GM18519 (cell line): ENCODE measurements around the gene TMEM248.
A peak's percentile ranks its signal among the peaks of the same experiment; 100 is the strongest.
"Not testable (repeated sequence)": the region's sequence is repeated elsewhere in the genome, so short reads cannot be mapped to it uniquely, and the experiment has no call there.

Experiments used
- ATAC-seq: cut with Tn5 transposase; IDR thresholded peaks from one replicate; pipeline ENCODE4 v1.9.1; 2021; ENCODE audit warnings: mild to moderate bottlenecking, moderate library complexity; ENCODE audit not compliant: unreplicated experiment, low FRiP score

The TMEM248 gene

DNA sequence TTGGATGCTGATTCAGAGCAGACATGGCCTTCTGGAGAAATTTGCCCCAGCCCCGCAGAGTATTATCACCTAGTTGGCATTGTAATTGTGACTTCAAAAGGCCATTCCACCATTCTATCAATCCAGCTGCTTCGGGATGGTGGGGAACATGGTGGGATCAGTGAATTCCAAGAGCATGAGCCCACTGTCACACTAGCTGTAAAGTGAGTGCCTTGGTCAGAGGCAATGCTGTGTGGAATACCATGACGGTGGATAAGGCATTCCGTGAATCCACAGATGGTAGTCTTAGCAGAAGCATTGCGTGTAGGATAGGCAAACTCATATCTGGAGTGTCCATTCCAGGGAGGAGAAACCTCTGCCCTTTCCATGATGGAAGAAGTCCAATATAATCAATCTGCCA, 13.3 kb upstream of the TMEM248 start:
- no peak for ATAC-seq

DNA sequence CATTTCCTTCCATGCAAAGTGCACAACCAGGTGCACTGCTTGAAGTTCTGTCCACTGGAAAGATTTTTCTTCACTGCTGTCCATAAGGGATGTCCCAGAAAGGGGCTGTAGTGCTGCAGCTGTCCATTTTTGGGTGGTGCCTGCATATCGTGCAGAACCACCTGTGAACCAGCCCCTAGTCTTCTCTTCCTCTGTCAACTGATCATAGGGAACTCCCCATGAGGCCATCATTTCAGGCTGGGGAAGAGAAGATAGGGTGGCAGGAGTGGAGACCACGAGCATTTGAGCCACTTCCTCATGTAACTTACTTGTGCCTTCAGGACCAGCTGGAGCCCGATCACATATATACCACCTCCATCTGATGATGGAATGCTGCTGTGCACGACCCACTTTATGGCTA, 12.4 kb upstream of the TMEM248 start:
- ATAC-seq = not testable (repeated sequence)

DNA sequence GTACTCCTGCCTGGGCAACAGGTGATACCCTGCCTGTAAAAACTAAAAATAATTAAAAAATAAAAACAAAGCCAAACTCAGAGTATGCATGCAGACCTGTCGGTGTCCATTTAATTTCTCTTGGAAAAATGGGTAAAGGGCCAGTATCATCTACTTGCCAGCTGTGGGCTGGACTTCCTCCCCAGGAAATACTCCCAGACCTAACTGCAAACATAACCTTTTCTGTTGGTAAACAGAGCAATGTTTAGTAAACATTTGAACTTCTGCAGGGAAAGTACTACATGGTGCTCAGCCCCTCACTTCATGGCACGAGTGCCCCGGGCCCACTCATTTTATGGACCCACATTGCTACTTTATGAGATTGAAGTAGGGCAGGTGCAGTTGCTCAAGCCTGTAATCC, 10.2 kb upstream of the TMEM248 start:
- ATAC-seq = no peak

- ATAC-seq = not testable (repeated sequence)
Measured at GRCh38 chr7:66911191-66911590, 9.8 kb upstream of the TMEM248 start.

DNA sequence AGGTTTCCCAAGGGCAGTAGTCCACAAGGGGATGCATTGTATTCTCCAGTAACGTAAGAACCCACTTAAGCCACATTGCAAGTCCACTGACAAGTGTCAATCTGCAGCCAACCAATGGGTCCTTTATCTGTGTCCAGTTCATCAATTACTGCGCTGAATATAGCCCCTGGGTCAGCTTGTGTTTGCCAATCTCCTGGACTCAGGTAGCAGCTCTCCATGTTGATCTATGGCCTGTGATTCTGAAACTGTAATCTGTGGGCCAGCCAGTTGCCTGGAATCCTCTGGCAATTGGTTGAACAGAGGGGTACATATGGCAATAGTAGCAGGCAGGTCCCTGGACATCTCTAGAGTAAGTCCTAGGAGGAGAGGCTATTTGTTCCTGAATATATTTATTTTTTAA, 8.8 kb upstream of the TMEM248 start:
- ATAC-seq = no peak

DNA sequence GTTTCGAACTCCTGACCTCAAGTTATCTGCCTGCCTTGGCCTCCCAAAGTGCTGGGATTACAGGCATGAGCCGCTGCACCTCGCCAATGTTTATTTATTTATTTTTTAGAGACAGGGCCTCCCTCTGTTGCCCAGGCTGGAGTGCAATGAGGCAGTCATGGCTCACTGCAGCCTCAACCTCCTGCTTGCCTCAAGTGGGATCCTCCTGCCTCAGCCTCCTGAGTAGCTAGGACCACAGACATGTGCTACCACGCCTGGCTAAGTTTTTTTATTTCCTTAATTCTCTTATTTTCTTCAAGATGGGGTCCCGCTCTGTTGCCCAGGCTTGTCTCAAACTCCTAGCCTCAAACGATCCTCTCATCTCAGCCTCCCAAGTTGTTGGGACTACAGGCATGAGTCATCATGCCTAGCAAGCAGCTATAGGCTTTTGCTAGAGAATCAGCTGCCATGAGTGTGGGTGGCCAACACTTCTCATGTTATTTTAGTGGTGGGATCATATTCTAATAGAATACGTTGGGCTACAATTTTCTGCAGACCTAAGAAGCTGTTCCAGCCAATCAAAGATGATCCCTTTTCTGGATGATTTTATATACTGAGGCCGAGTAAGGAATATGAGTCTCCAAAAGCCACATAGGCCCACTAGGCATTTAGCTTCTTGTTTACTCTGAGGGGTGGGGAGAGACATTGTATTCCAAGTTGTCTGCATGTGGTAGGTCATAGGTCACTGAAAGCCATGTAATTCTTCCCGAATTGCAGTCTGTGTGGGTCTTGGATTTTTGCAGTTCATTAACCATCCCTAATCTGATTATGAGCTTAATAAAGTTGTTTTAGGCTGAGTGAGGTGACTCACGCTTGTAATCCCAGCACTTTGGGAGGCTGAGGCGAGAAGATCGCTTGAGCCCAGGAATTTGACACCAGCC, 7.6 kb upstream of the TMEM248 start:
- no peak for ATAC-seq

DNA sequence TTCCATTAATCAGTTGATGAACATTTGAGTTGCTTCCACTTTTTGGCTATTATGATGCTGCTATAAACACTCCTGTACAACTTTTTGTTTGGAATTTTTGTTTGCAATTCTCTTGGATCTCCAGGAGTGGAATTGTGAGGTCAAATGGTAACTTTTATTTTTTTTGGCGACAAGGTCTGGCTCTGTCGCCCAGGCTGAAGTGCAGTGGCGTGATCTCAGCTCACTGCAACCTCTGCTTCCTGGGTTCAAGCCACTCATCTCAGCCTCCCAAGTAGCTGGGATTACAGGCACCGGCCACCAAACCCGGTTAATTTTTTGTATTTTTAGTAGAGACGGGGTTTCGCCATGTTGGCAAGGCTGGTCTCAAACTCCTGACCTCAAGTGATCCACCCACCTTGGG, 3.1 kb upstream of the TMEM248 start:
- not testable (repeated sequence) for ATAC-seq

GRCh38 chr7:66919304-66919703, 1.7 kb upstream of the TMEM248 start:
- no peak for ATAC-seq

DNA sequence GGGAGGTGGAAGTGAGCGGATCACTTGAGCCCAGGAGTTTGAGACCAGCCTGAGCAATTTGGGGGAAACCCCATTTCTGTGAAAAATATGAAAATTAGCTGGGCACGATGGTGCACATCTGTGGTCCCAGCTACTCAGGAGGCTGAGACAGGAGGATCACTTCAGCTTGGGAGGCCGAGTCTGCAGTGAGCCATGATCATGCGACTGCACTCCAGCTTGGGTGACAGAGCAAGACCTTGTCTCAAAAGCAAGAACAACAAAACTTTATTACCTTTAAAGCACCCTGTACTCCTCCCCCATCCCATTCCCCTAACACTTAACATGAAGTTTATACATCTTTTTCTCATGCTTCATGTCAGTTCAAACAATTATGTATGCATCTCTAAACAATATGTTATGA, 1.3 kb upstream of the TMEM248 start:
- no peak for ATAC-seq

GRCh38 chr7:66920256-66920655, 769 bp upstream of the TMEM248 start:
- ATAC-seq = no peak

- peak; percentile 24 for ATAC-seq
Measured at GRCh38 chr7:66921396-66921917, 432 bp downstream of the TMEM248 start.

- peak; percentile 21 for ATAC-seq
Measured at GRCh38 chr7:66921918-66922486, 977 bp downstream of the TMEM248 start.

- ATAC-seq = no peak
Measured at GRCh38 chr7:66925255-66925654, 4.2 kb downstream of the TMEM248 start.

- ATAC-seq = no peak
Measured at GRCh38 chr7:66927348-66927948, 6.4 kb downstream of the TMEM248 start.

DNA sequence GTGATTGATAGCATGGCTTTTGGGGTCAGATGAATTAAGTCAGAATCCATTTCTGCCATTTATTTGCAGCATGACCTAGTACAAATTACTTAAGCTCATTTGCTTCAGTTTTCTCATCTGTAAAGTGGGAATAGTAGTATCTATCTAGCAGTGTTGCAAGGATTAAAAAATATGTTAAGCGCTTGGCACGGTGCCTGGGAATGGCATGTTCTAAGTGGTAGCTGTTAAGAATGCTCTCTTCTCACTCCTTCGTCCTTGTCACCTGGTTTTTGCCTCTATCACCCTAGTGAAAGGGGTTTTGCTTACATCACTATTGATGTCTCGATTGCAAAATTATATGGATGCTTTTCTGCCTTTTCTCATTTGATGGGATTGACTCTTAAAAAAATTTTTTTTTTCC, 7.4 kb downstream of the TMEM248 start:
- no peak for ATAC-seq

- no peak for ATAC-seq
Measured at GRCh38 chr7:66929165-66929564, 8.1 kb downstream of the TMEM248 start.

DNA sequence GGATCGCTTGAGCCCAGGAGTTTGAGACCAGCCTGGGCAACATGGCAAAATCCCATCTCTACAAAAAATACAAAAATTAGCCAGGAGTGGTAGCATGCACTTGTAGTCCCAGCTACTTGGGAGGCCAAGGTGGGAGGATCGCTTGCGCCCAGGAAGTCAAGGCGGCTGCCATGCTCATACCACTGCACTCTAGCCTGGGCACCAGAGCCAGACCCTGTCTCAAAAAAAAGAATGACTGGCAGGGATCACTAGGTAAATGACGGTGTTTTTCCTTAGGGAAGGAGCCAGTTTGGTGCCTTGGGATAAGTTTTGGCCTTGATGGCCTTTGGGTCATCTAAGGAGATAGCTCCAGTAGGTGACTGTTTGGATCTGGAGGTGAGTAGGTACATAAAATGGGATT, 8.9 kb downstream of the TMEM248 start:
- no peak for ATAC-seq

- ATAC-seq = no peak
Measured at GRCh38 chr7:66930341-66930740, 9.3 kb downstream of the TMEM248 start.

GRCh38 chr7:66933469-66933868, 12.4 kb downstream of the TMEM248 start:
- no peak for ATAC-seq

GRCh38 chr7:66937940-66938339, 16.9 kb downstream of the TMEM248 start:
- ATAC-seq = no peak

DNA sequence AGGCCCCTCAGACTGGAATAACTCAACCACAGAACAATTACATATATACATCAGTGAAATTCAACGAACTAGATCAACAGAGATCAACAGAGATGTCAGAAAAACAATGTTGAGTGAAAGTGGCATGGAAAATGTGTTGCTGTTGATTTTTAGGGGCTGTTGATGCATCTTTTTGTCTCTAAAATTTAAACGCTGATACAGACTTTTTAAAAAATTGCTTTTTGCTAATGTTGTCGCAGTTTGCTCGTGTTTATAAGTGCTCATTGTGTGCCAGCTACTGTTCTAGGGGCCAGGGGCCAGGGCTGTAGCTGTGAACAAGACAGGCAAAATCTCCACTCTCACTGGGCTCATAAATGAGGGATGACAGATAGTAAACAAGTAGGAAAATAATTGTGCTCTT, 18.3 kb downstream of the TMEM248 start:
- ATAC-seq = no peak
